Adipose tissue (tissue), 3 donors: Measurements from ENCODE around the gene SLC25A18. TPM values are rescaled to one million over a fixed set of nuclear protein-coding genes. Genes with fewer than 3 reads are reported as not detected.
"Not testable (repeated sequence)": the region's sequence is repeated elsewhere in the genome, so short reads cannot be mapped to it uniquely, and the experiment has no call there.

ENCODE experiments used
- H3K27ac ChIP-seq: one replicate; pipeline ENCODE4 v1.5.1; 2013; ENCODE audit warnings: low read depth, low read length
- WGBS, 3 donors: extraction: QIAGEN DNeasy Blood & Tissue Kit; methylation state at CpG; one replicate each; pipeline ENCODE4 v1.1.7; 2013; 5-methylcytosine and 5-hydroxymethylcytosine counted together
- polyA plus RNA-seq, 3 donors: library from polyadenylated mRNA; stranded (reverse); fragments of 200-250 nt; gene quantifications; one replicate each; pipeline ENCODE4 v1.2.3, GENCODE V29; 2013
- donor health status: healthy with polysubstance abuse.
- donor health status: Bipolar disorder and iron deficiency.
- donor health status: healthy.

Gene SLC25A18
- polyA plus RNA-seq, 3 donors, result 3.1 to 13.0 (median 7.6) TPM

DNA sequence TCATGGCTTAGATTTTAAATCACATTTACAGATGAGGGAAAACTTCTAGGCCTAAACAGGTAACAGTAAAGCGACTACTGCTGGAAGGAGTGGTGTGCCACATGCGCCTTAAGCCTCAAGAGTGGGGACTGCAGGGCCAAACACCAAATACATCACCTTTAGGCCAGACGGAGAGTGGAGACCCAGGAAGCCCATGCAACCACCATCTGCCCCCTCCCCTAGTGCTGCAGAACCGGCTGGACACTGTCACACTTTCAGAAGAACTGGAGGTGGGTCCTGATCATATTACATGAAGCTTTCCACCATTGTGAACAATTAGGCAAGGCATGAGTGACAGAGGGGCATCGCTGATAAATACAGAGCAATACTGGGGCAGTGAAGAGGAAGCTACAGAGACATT, 28.9 kb downstream of the SLC25A18 start:
- 88 to 89% (median 89%) methylated on average over 5 of the region's 5 CpGs for WGBS, 3 donors
- no peak overlapping the region for H3K27ac ChIP-seq

DNA sequence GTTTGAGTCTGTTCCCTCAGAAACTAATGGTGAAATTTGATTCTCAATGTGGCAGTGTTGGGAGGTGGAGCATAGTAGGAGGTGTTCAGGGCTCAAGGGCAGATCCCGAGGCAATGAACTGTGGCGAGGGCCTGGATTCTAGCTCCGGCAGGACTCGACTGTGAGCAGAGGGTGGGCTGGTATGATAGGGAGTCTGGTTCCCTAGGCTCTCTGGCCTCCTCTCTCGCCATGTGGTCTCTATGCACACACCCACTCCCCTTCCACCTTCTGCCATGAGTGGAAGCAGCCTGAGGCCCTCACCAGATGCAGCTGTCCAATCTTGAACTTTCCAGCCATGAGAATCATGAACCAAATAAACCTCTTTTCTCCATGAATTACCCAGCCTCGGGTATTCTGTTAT, 32.9 kb downstream of the SLC25A18 start:
- H3K27ac ChIP-seq, result no peak overlapping the region
- WGBS, 3 donors, result 95 to 97% (median 96%) methylated on average over 6 of the region's 6 CpGs

DNA sequence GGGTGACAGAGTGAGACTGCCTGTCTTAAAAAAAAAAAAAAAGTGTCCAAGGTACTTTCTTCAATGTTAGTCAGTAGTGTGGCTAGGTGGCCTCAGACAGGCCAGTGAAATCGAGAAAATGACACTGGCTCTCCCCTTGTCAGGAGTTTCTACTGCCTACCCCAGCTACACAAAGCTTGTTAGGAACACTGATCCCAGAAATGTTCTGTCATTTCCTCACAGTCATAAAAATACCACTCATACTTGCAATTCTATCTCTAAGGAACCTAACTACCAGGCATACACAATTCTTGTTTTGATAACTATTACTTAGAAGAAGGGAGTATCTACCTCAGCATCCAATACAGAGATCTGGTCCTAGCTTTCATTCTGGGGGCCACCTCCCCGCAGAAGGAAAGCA, 33.9 kb downstream of the SLC25A18 start:
- WGBS, 3 donors, result 98 to 99% (median 98%) methylated on average over 2 of the region's 2 CpGs
- H3K27ac ChIP-seq, result no peak overlapping the region

DNA sequence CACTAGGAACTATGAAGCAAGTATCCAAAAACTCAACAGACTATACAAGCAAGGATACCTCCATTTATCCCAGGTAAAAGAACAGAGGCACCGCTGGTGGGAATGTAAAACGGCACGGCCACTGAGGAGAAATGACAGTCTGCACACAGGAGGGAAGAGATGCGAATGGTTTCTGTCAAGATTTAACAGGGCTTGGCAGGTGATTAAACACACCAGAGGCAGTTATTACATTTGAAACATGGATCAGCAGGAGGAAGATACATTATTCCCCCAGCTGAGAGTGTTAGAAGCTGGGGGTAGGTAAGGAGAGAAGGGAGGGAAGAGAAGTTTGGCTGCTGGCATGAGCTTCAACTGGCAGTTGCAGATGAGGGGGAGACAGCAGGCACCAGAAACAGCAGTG, 35.0 kb downstream of the SLC25A18 start:
- H3K27ac ChIP-seq, result no peak overlapping the region
- 92 to 98% (median 97%) methylated on average over 4 of the region's 4 CpGs for WGBS, 3 donors

DNA sequence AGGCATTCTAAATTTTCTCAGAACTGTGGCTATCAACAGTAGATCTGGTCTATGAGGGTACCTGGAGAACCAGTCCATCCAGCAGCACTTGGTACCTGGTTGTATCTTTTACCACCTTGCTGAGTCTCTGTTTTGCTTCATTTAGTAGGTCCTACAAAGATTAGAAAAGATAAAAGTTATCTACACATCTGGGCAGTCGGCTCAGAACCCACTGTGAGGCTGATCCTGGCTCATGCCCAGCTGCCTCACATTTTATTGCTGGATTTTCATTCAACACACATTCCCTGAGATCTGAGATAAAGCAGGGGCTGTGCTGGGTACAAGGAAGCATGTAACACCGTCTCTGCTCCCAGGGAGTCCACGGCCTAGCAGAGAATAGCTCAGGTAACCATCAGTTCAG, 37.7 kb downstream of the SLC25A18 start:
- no peak overlapping the region for H3K27ac ChIP-seq

DNA sequence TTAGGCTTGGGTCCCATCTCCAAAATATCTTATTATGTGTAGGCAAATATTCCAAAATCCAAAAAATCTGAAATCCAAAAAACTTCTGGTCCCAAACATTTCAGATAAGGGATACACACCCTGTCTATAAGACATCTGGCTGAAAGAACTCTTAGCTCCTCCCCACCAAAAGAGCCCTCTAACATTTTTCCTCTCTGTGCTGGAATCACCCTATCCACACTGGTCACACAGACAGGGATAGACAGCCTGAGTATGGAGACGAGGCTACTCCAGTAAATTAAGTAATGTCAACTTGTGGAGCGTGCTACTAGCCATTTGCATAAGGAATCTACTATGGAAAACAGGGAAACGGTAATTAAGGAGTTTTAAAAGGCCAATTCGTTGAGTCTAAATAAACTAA, 40.4 kb downstream of the SLC25A18 start:
- H3K27ac ChIP-seq, result no peak overlapping the region
- 82 to 96% (median 89%) methylated on average over 4 of the region's 4 CpGs for WGBS, 3 donors

More for the DNA sequence above, 37.7 kb downstream of the SLC25A18 start:
- 54 to 80% (median 72%) methylated on average over 3 of the region's 3 CpGs for WGBS, 3 donors

DNA sequence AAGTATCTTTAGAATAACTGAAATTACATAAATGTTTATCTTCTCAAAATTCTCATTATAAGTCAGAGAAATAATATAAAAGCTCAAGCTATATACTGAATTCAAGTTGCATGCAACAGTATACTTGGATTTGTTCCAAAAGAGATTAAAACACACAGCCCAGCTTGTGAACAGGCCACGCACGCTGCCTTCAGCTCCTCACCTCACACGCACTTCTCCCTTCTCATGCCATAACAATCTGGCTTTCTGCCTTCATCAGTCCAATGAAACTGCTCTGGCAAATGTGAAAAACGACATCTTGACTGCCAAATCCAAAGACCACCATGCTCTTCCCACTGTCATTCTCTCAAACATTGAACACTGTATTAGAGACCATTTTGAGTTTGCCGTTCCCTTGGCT, 43.2 kb downstream of the SLC25A18 start:
- H3K27ac ChIP-seq, result no peak overlapping the region
- 45 to 53% (median 53%) methylated on average over 5 of the region's 5 CpGs for WGBS, 3 donors

DNA sequence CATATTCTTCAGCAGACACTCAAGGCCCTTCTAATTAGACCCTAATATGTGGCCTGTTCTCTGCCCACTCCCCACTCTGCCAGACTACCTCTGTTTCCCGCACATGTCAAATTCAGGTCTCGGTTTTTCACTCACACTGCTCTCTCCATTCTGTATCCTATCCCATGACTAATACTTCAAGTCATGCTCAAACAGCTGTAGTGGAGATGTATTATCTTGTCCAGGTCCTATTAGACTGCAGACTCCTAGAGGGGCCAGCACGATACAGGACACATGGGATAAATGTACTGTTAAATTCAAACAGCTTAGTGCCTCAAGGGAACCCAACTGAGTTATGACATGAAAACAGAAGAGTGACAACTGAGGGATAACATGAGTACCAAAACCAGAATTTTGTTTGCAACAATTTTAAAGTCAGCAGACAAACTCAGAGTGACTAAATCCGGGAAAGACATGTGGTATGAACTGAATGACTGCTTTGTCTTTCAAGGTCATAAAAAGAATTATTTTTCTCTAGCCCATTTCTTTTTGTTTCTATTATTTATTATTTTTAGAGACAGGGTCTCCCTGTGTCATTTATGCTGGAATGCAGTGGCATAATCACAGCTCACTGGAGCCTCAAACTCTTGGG, 44.7 kb downstream of the SLC25A18 start:
- WGBS, 3 donors, result 87 to 95% (median 94%) methylated on average over 4 of the region's 4 CpGs
- H3K27ac ChIP-seq, result no peak overlapping the region

DNA sequence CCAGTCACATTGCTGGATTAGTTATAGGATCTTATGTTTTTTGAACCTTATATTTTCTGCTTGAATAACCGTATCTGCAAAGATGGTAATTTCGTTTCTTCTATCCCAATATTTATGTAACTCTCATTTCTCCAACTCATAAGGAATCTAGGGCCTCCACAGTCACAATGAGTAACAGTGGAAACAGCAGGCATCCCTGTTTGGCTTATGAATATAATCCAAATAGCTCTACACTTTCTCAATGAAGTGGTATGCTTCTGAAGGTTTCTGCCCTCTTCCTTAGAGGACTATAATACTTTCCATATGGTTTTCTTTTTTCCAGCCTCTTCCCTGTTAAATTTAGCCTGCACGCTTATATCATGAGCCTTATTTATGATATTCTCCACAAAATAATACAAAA, 48.8 kb downstream of the SLC25A18 start:
- 56 to 81% (median 68%) methylated on average over 3 of the region's 3 CpGs for WGBS, 3 donors
- no peak overlapping the region for H3K27ac ChIP-seq

DNA sequence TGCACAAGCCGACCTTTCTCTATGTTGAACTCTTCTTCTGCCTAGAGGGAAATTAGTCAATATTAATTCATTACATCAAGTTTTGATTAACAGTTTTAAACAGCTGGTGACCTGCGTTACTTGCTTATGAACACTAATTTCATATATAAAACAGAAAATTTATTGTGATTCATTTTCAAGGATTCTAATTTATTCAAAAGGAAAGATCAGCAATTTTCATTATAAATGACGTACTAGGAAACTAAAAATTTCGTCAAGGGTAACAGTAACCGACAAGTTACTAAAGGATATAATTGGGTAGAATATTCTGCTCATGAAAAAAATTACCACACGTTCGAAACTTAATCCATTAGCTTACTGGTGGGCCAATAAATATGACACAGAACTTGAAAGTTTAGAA, 50.0 kb downstream of the SLC25A18 start:
- WGBS, 3 donors, result 85 to 95% (median 86%) methylated on average over 7 of the region's 7 CpGs
- no peak overlapping the region for H3K27ac ChIP-seq

DNA sequence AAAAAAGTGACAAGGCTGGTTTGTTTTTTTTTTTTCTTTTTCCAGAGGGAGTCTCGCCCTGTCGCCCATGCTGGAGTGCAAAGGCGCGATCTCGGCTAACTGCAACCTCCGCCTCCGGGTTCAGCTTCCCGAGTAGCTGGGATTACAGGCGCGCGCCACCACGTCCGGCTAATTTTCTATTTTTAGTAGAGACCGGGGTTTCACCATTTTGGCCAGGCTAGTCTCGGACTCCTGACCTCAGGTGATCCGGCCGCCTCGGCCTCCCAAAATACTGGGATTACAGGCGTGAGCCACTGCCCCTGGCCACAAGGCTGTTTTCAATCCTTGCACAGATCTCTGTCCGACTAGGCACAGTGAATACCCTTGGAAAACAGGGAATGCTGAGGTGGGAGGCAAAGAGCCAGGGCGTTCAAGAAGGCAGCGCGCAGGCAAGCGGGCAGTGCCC, 64.7 kb downstream of the SLC25A18 start:
- H3K27ac ChIP-seq, result peak overlapping the region; percentile 44
- 4 to 14% (median 6%) methylated on average over 24 of the region's 24 CpGs for WGBS, 3 donors

DNA sequence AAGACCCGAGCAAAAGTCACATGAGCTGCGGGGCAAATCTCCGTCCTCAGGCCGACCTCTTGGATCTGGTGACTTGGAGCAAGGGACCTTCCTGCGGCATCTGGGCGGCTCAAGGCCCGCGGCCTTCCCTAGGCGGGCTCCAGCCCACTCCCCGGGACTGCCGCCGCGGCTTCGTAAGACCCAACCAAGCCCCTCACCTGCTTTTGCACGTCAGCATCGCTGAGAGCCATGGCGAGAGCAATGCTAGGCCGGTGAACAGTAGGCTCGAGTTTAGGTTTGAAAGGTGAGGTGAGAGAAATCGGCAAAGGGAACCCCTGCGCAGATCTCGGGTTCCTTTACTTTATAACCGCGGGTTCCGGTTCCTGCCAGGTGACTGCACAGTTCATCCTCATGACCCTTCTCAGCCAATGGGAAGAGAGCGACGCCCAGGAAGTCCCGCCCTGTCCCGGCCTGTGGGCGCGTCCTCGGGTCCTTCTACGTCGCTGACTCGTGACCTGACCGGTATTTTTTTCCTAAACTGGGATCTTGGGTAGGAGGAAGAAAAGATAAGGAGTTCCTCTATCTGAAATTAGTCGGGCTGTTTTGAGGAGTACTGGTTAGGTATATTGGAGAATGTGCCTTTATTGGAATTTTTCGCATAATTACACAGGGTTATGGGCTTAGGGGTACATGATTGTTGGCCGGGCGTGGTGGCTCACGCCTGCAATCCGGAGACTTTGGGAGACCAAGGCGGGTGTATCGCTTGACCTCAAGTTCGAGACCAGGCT, 65.3 kb downstream of the SLC25A18 start, which contains the start of gene ATP6V1E1:
TSS of gene ATP6V1E1 (minus strand) at position 344 of the 767 bp plus-strand sequence. CDS start at position 230, 114 bp downstream.
- WGBS, 3 donors, result 0 to 1% (median 1%) methylated on average over 45 of the region's 45 CpGs
- H3K27ac ChIP-seq, result peak within 1 kb of the TSS; percentile 48

DNA sequence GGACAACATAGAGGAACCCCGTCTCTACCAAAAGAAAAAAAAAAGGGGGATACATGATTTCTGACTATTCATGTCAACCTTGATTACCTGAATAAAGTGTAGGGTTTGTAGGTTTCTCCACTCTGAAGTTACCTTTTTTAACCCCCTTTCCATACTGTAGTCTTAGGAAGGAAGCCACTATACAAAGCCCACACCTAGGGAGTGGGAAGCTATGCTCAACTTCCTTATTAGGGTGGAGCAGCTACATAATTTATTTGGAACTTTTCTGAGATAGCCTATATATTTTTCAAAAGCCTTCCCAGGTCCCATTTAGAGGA, 65.8 kb downstream of the SLC25A18 start:
- WGBS, 3 donors, result 0% methylated on average over 1 of the region's 1 CpG
- H3K27ac ChIP-seq, result peak overlapping the region; percentile 48

DNA sequence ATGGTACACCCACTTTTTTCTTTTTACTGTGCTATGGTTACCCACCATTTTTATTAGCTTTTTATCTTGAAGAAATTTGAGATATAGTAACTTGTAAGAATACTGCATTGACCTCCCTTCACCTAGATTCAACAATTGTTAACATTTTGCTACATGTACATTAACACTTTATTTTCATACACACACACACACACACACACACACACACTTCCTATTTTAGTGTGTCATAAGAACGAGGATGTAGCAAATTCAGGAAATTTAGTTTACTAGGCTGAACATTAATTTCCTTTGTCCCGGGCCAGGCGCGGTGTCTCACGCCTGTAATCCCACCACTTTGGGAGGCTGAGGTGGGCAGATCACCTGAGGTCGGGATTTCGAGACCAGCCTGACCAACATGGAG, 66.3 kb downstream of the SLC25A18 start:
- 54 to 84% (median 61%) methylated on average over 7 of the region's 7 CpGs for WGBS, 3 donors
- H3K27ac ChIP-seq, result no peak overlapping the region

DNA sequence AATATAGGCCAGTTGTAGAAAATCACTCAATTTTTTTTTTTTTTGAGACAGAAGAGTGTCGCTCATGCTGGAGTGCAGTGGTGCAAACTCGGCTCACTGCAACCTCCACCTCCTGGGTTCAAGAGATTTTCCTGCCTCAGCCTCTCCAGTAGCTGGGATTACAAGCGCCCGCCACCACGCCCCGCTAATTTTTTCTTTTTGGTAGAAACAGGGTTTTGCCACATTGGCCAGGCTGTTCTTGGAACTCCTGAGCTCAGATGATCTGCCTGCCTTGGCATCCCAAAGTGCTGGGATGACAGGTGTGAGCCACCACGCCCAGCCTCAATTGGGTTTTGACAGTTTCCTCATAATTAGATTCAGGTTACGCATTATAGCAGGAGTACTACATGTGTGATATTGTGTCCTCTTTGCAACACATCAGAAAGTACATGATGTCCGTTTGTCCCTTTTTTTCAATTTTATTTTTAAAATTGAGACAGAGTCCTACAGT, 67.8 kb downstream of the SLC25A18 start:
- WGBS, 3 donors, result 93 to 95% (median 95%) methylated on average over 9 of the region's 9 CpGs
- no peak overlapping the region for H3K27ac ChIP-seq

DNA sequence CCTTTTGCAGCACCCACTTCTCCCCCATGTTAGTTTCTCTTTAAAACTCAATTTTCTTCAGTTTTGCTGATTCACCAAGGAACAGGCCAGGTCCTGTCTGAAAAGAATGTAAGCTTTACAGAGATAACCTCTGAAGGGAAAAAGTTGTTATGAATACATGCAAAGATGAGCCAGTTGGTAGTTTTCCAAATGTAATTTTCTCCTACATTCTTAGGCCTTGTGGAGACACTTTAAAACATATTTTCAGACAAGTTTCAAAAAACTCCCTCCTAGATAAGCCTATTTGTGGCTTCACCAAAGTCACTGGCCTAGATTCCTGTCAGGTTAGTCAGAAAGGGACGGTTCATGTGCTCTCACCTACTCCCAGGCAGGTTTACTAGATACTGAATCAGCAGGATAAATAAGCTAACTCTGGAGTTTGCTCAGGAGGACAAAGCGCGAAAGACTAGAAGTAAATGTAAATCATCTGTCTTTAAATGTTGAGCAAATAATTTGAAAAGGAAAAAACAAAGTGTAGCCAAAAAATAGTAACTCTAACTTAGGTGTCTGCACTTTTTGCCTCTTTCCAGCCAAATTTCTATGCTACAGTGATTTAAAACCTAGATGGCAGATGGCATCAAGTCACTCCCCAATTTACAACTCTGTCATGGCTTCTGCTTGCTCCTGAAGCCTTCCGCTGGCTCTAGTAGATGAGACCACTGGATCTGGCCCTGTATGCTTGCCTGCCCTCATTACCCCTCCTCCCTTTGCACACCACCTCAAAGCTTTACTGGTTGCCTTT, 70.1 kb downstream of the SLC25A18 start:
- no peak overlapping the region for H3K27ac ChIP-seq
- 63 to 68% (median 64%) methylated on average over 4 of the region's 4 CpGs for WGBS, 3 donors

DNA sequence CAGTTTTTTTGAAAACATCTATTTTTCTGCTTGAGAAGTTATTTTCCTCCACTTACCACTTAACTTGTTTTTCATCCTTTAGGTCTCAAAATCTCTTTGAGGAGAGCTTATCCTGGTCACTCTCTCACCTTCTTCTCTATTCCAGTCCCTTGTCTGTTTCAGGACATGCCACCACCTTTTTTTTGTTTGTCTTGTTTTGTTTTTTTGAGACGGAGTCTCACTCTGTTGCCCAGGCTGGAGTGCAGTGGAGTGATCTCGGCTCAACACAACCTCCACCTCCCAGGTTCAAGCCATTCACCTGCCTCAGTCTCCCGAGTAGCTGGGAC, 70.7 kb downstream of the SLC25A18 start:
- H3K27ac ChIP-seq, result no peak overlapping the region

DNA sequence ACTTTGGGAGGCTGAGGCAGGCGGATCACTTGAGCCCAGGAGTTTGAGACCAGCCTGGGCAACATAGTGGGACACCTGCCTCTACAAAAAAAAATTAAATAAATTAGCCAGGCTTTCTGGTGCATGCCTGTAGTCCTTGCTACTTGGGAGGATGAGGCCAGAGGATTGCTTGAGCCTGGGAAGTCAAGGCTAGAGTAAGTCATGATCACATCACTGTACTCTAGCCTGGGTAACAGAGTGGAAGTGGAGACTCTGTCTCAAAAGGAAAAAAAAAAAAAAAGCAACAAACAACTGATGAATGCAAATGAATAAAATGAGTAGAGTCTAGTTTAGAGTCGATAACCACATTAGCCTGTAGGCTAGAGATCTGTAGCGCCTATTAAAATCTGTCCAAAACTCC, 71.4 kb downstream of the SLC25A18 start:
- WGBS, 3 donors, result 88 to 94% (median 93%) methylated on average over 3 of the region's 3 CpGs
- no peak overlapping the region for H3K27ac ChIP-seq

More for the DNA sequence above, 70.7 kb downstream of the SLC25A18 start:
- 86 to 89% (median 88%) methylated on average over 3 of the region's 3 CpGs for WGBS, 3 donors

DNA sequence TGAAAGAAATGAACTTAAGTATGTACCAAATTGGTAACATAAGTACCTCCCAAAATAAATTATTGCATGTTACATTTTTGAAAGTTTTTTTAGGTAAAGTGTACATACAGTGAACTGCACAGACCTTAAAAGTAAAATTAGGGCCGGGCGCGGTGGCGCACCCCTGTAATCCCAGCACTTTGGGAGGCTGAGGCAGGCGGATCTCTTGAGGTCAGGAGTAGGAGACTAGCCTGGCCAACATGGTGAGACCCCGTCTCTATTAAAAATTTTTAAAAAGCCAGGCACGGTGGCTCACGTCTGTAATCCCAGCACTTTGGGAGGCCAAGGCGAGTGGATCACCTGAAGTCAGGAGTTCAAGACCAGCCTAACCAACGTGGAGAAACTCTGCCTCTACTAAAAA, 73.6 kb downstream of the SLC25A18 start:
- not testable (repeated sequence) for H3K27ac ChIP-seq
- WGBS, 3 donors, result 82 to 88% (median 88%) methylated on average over 10 of the region's 10 CpGs
